PFSK-1 (cell line): Measurements from ENCODE around the gene HPN.

Source experiments
- FOXP2 ChIP-seq: optimal IDR thresholded peaks from 2 replicates; pipeline ENCODE3; 2011; ENCODE audit warnings: borderline replicate concordance, control low read depth, inconsistent platforms; ENCODE audit not compliant: insufficient read depth; ENCODE audit errors: extremely low read length, extremely low read depth
- POLR2AphosphoS5 ChIP-seq: IDR thresholded peaks from 2 replicates; pipeline ENCODE4 v1.6.1; 2012; ENCODE audit warnings: low read depth, mild to moderate bottlenecking, control low read depth, low read length, moderate library complexity
- SIN3A ChIP-seq: IDR thresholded peaks from 2 replicates; pipeline ENCODE4 v1.6.1; 2012; ENCODE audit warnings: mild to moderate bottlenecking, low read length, moderate library complexity, borderline replicate concordance; ENCODE audit not compliant: insufficient read depth
- TAF1 ChIP-seq: IDR thresholded peaks from 2 replicates; pipeline ENCODE4 v1.6.1; 2012; ENCODE audit warnings: low read length, control low read depth, borderline replicate concordance; ENCODE audit not compliant: insufficient read depth
- TF ChIP-seq, protein P1 (sequence below), 2 experiments: IDR thresholded peaks; 2 replicates each; pipeline versions ENCODE4 v1.6.1 to v1.8.0; 2011 to 2012; ENCODE audit warnings: low read depth in 2 of 2, low read length in 2 of 2, control low read depth in 1 of 2, inconsistent platforms in 1 of 2, mild to moderate bottlenecking in 1 of 2, moderate library complexity in 1 of 2; ENCODE audit not compliant: insufficient read depth in 1 of 2

The HPN gene

DNA sequence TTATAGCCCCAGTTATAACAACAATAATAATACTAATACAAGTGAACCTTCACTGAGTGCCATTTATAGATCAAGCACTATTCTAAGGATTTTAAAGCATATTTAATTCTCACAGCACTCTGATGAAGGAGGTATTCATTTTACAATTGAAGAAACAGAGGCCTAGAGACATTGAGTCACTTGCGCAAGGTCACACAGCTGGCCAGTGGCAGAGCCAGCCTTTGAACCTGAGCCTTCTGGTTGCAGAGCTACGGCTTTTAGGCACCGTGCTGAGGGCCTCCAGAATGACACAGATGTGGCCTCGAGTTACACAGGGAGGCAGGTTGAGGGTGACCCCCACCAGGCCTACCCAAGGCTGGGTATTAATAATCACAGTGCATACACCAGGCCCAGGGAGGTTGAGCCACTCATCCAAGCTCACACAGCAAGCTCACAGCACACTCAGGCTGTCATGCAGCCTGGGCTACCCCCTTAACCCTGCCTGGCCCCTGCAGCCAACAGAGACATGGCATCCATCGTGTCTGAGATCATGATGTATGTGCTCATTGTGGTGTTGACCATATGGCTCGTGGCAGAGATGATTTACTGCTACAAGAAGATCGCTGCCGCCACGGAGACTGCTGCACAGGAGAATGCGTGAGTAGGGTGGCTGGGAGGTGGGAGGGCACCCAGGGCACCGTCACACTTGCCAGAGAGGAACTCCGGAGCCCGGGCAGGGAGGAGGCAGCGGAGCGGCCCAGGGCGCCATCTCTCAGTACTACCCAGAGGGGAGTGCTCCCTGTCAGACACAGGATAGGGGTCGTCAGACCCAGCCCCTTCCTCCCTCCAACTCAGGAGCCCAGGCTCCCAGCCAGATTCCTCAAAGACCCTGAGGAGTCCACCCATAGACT lies 2.7 kb upstream of the HPN start:
- no peak for TF ChIP-seq FOXP2
- TF ChIP-seq, protein P1, sequence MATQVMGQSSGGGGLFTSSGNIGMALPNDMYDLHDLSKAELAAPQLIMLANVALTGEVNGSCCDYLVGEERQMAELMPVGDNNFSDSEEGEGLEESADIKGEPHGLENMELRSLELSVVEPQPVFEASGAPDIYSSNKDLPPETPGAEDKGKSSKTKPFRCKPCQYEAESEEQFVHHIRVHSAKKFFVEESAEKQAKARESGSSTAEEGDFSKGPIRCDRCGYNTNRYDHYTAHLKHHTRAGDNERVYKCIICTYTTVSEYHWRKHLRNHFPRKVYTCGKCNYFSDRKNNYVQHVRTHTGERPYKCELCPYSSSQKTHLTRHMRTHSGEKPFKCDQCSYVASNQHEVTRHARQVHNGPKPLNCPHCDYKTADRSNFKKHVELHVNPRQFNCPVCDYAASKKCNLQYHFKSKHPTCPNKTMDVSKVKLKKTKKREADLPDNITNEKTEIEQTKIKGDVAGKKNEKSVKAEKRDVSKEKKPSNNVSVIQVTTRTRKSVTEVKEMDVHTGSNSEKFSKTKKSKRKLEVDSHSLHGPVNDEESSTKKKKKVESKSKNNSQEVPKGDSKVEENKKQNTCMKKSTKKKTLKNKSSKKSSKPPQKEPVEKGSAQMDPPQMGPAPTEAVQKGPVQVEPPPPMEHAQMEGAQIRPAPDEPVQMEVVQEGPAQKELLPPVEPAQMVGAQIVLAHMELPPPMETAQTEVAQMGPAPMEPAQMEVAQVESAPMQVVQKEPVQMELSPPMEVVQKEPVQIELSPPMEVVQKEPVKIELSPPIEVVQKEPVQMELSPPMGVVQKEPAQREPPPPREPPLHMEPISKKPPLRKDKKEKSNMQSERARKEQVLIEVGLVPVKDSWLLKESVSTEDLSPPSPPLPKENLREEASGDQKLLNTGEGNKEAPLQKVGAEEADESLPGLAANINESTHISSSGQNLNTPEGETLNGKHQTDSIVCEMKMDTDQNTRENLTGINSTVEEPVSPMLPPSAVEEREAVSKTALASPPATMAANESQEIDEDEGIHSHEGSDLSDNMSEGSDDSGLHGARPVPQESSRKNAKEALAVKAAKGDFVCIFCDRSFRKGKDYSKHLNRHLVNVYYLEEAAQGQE (IDR thresholded peaks at IDR 0.05; ENCODE audit: insufficient read depth in 1 of 2, low read depth in 2 of 2, low read length in 2 of 2), result no peak
- no peak for TF ChIP-seq SIN3A
- TF ChIP-seq POLR2AphosphoS5, result no peak
- TF ChIP-seq TAF1, result no peak

DNA sequence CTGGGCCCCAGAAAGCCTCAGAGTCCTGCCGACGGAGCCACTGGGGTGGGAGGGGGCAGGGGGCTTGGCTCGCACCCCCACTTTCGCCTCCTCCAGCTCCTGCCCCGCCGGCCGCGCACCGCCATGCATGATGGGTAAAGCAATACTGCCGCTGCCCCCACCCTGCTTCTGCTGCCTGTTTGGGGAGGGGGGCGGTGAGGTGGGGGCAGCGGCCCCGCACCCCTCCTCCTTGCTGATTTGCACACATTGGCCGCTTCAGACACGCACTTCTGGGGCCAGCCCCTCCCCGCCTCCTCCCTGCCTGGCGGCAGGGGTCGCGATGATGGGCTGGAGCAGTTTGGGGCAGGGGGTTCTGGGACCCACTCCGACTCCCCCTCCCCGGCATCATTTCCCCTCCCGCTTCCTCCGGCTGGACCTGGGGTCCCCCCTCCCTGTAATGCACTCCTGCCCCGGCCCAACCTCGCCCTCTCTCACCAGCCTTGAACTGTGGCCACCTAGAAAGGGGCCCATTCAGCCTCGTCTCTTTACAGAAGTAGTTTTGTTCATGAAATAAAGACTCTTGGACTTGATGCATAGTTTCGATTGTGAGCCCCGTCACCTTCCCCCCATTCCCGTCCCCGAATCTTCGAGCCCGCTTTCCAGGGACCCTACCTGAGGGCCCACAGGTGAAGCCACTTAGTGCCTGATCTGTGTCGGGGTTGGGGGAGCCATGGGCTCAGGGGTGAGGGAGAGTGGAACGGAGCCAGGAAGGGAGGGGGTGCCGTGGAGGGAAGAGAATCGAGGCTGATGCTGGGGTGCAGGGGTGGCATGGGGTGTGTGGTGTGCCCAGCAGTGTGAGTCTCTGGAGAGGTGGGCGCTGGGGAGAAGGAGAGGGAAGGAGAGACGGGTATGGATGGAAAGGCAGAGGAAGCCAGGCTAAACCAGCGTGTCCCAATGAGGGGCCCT lies 1.4 kb upstream of the HPN start:
- TF ChIP-seq SIN3A, result no peak
- TF ChIP-seq TAF1, result no peak
- TF ChIP-seq FOXP2, result no peak
- no peak for TF ChIP-seq POLR2AphosphoS5
- TF ChIP-seq, protein P1 (IDR thresholded peaks at IDR 0.05; ENCODE audit: insufficient read depth in 1 of 2, low read depth in 2 of 2, low read length in 2 of 2), result no peak

DNA sequence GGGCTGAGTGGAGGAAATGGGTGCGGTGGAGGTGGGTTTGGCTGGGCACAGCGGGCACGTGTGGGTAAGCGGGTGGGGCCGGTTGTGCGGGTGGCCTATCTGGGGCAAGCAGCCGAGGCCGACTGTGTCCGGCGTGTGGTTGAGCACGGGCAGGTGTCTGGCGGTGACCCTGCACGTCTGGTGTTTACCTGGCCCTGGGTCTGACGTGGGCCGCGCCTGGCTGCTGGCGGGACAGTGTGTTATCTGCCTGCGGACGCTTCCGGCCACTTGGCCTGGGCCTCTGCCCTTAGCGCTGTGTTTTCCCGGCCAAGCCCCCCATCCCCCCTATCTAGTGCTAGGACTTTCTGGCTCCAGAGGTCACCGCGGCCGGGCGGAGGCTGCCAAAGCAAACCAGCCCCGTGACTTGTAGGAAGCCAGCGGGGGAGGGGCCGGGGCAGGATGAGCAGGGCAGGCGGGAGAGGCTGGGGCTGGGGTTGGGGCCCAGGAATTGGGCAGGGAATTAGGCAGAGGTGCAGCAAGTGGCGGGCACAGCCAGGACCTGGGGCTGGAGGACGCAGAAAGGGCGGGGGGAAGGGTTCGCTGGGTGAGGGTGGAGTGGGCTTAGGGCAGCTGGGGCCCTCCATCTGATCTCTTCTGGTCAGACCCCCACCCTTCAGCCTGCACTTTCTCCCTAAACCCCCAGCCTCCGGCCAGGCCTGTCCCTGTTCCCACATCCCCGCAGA lies 534 bp upstream of the HPN start:
- TF ChIP-seq FOXP2, result peak; percentile 98
- TF ChIP-seq, protein P1 (IDR thresholded peaks at IDR 0.05; ENCODE audit: insufficient read depth in 1 of 2, low read depth in 2 of 2, low read length in 2 of 2), result no peak

DNA sequence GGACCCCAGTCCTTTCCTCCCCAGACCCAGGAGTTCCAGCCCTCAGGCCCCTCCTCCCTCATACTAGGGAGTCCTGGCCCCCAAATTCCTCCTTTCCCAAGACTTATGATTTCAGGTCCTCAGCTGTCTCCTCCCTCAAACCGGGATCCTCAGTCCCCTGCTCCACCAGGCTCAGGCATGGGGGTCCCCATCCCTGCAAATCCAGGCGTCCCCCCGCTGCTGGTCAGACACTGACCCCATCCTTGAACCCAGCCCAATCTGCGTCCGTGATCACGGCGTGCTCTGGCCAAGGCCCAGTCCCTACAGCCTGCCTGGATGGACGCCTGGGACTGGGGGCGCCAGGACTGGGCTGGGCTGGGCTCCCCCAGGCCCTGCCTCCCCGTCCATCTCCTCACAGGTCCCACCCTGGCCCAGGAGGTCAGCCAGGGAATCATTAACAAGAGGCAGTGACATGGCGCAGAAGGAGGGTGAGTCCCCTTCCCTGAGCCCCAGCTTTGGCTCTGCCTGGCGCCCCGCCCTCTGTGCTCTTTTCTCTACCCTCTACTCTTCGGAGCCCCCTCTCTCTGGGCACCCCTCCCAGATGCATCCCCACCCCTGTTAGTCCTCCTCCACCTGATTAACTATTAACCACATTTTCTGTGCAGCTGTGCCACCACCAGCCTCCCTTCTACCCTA lies 672 bp downstream of the HPN start:
- TF ChIP-seq SIN3A (no peak), POLR2AphosphoS5 (no peak), TAF1 (no peak), FOXP2 (no peak)
- TF ChIP-seq, protein P1 (IDR thresholded peaks at IDR 0.05; ENCODE audit: insufficient read depth in 1 of 2, low read depth in 2 of 2, low read length in 2 of 2), result no peak
